Esophagus mucosa (tissue), 1 donor: ENCODE data around the gene COL6A3. TPM values are rescaled to one million over a fixed set of nuclear protein-coding genes. Genes with fewer than 3 reads are reported as not detected.
A peak's percentile ranks its signal among the peaks of the same experiment; 100 is the strongest.

Experiments used
- ATAC-seq: fragments of 200-7000 bp; cut with Tn5 transposase; one replicate; pipeline ENCODE4 v1.9.1; 2020
- total RNA-seq: library from RNA; stranded (reverse); gene quantifications from one replicate; pipeline ENCODE4 v1.2.4, GENCODE V29; 2023
- donor health status: DM: yes; HTN: yes; CAD: no.

COL6A3 gene
- total RNA-seq, 1 donor from 2014 or later: 23.0 TPM

DNA sequence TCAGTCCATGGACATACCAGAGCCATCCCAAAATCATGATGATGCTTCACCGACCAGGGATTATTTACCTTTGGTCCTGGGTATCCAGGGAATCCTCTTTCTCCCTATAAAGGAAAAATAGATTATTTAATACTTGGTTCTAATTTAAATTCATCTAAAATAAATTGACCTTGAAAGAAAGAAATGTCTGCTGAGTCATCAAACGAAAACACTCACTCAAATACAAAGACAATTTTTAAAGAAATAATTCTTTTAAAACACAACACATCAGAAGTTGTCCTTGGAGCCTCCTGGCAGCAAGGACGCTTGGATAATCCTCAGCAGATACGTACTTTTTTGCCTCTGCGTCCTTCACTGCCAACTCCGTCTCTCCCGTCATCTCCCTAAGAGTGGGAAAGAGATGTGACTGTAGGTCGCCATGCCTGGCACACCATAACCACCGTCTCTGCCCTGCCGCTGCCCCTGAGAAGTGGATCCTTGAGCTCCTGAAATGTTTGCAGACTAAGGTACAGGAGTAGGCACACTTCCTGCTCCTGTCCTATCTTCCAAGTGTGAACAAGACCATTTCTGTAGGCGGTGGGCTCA is 65.6 kb downstream of the COL6A3 start:
- ATAC-seq: no peak

DNA sequence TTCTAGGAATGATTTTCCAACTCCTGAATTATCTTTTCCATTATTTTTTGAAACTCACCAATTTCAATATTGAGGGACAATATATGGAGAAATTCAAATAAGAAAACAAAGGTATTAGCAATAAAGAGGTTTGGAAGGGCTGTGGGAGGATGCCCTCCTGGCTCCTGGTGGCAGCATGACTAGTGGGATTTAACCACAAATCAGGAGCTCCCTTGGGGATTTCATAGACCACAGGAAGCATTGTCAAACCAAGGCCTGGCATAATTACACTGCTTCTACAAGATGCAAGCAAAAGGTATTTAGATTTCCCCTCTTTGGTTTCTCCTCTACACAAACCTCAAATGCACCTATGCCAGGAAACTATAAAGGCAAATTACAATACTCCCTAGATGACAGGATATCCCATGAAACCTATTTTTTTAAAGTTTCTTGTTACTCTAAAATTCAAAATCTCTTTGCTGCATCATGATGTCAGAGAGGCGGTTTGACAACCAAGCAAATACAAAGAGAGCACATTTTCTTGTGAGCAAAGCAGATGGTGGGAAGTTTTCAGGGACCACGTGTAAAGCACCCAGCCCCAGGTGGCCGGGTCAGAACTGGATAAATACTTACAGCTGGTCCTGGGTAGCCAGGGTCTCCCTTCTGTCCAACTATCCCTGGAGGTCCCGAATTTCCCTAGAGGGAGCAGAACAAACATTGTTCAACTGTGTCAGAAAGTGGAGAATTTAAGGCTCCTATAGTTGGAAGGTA is 67.9 kb downstream of the COL6A3 start:
- no peak for ATAC-seq

DNA sequence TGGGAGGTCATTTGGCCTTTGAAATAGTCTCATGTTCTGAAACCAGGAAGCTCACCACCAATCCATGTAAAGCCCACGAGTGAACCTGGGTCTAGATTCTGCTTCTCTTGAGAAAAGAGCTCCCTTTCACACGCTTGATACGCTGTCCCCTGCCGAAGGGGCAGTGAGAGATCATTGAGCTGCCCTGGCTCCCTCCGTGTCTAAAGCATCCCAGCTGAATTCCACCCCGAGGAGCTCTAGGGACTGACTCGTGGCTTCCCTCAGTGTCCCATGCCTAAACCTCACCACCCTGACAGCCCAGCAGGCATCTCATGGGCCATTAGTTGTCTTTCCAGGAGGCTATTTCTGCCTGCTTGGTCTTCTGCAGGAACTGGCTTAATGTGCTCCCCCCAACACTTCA is 68.6 kb downstream of the COL6A3 start:
- no peak for ATAC-seq

DNA sequence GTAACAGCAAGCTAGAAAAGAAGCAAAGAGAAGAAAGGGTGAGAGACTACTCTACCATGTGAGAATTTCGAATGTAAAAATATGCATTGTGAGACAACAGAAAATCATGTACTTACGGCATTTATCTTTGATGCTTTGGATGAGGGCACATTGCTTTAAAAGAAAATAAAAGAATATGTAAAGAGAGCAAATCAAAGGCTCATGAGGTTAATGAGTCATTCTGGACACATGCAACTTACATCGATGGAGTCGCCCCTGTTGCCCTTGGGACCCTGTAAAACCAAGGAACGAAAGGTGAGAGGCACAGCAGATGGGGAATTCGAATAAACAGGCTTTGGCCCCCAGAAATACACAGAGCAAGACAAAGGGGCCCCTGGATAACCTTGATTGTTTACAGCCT is 69.0 kb downstream of the COL6A3 start:
- ATAC-seq: no peak

DNA sequence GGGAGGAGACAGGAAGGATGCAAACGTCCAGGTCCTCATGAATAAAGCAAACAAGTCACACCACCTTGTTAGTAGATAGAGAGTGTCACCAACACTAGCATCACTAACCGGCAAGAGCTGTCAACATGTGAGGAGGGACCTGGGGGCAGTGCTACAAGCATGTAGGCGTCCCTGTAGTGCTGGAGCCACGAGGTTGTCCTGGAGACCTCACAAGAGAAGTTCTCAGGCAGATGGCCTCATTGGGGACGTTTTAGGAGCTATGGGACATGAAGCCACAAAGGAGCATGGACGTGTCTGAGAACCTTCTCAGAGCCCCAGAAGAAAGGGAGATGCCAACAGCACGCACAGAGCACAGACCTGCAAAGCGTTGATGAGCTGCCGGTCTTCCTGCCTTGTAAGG is 70.0 kb downstream of the COL6A3 start:
- no peak for ATAC-seq

DNA sequence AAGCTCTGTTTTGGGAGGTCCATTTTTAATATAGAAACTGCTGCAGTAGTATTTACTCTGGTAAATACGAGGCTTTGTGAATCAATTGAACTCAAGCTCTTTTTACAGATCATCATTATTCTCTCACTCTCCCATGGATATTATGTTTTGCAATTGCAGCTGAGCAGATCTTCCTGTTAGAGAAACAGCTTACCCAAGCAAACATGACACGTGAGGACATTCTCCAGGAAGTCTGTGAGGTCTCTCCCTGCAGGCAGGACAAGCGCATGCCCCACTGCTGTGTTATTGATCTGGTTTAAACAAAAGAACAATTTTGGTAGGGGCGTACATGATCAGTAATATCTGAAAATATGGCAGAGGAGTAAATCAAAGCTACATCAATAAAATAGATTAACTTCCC is 72.1 kb downstream of the COL6A3 start:
- ATAC-seq: no peak

DNA sequence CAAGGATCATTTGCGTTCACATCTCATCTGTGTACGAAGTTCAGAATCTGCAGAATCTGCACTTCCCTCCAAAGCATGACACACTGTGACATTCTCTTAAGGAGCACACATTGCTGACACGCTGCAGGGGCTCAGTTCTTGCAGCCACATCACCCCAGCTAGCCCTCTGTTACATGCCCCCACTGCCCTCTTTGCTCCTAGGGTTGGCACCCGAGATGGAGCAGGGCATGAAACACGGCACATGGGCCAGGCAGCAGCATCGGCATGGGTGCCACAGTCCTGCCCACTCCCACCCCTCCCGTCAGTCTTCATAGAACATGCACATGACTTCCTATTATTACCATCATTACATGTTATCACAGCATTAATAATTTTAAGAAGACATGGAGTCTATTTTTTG is 76.4 kb downstream of the COL6A3 start:
- ATAC-seq: no peak

DNA sequence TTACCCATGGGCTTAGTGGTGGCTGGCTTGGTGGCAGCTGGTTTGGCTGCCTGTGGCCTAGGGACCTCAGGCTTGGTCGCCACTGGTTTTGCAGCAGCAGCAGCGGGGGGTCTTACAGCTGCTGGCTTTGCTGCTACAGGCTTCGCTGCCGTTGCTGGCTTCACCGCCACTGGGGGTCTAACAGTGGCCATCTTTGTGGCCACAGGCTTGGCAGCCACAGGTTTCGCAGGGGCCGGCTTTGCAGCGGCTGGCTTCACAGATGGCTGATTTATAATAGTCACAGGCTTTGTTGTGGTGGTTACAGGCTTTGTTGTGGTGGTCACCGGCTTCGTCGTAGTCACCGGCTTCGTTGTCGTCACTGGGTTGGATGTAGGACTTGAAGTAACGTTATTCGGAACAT is 77.8 kb downstream of the COL6A3 start:
- no peak for ATAC-seq

DNA sequence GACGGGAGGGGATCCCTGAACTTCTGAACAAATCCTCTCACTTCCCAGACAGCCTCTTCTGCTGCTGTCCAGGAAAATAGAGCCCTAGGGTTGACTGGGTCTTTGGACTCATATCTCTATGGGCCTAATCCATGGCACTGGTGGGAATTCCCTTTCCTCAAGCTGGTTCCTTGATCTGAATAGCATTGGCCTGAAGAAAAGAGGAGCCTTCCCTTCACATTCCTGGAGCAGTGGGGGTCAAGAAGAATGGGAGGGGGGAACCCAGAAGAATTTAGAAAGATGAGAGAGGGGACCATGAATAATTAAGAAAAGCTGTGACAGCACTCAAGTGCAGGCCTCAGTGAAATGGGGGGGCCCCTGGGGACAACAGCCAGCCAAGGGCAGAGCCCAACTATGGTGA is 80.2 kb downstream of the COL6A3 start:
- ATAC-seq: no peak

DNA sequence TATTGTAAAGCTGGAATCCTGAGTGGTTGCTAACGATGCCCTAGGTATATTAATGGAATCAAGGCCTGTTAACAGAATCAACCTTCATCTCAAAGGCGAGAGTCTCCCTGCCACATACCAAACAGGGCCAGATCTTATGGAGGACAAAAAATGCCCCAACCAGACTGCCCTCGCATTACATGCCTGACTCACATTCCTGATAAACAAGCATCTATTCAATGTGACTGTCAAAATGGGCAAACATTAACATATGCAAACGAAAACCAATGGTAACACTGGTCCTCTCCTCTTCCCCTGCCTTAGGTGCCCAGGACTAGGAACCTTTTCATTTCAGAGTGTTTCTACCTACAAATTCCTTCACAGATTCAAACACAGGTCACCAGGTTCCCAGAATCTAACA is 83.4 kb downstream of the COL6A3 start:
- ATAC-seq: no peak

DNA sequence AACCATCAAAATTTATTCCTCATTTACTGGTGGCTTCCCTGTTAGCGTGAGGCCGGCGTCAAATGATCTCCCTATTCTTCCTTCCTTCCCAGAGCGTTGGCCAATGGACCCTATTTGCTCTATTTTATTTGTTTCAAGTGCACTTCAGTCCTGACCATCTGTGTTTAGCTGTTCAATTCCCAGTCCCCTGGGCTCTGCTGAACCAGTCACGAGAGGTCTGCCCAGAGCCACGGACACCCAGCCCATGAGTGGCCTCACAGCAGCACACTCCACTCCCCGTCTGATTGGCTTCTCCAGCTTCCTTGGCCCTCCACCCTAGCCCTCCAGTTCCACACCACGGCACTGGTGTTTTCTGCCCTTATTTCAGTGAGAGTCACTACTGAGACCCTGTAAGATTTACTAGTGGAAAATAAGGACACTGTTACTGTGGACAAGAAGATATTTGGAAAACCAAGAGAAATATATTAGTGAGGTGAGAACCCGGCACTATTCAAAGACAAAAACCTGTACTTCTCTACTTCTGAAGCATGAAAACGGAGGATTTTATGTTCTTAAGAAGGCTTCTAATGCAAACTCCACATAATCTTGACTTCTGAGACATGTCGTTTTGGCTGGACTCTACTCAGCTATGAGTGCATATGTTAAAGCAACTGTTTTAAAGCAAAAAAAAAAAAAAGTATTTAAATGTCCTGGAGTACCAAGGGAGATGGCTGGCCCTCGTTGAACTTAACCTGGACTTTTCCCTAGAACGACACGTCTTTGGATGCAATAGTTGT is 86.6 kb downstream of the COL6A3 start:
- ATAC-seq: no peak

DNA sequence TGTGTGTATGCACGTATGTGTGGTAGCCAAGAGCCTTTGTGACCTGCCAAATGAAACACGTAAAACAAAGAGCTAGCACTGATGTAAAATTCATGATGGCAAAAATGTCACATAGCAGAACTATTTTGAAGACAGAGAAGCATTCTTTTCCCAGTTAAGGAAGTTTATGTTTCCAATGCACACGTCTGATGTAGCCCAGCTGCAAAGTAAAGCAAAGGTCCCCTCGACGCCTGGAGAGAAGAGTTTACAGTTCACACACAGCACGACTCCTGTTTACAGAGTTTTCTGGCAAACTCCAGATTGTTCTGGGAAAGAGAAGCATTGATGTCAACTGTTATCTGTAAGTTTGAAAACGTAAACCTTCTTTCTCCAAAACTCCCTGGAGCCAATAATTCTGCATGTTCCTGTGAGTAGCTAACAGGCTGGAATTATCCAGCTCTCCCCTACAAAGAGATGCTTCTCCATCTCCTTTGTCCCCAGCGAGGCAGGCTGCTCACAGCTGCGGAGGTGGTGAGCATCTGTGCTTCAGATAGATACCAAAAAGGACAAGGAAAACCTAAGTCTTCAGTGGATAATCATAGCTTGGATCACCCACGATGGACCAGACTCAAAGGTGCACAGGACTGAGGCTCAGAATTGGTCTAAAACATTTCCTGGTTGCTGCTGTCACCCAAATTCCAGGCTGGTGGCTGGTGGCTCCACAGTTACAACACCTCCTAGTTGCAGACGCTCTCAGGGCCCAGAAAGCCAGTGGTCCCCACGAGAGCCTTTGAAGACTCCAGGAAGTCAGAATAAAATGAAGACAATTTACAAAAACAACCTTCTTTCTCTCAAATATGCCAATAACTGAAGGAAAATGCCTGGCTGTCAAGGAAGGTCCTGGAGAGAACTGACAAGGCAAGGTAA is 87.4 kb downstream of the COL6A3 start:
- no peak for ATAC-seq

DNA sequence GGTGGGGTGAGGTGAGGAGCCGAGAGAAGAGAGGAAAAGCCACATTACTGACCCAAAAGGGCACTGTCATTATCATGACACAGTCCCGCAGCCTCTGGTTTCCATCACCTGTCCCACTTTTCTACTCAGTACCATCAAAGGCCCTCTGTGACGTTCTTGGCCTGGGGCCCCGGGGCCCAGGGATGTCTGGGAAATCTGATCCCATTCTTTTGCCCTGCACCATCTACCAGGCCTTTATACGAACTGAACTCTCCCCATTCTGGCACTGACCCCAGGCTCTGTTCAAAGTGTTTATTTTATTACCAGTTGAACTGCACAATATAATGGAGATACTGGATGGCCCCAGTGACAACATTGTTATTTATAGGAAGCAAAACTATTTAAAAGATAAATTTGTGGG is 89.1 kb downstream of the COL6A3 start:
- ATAC-seq: no peak

DNA sequence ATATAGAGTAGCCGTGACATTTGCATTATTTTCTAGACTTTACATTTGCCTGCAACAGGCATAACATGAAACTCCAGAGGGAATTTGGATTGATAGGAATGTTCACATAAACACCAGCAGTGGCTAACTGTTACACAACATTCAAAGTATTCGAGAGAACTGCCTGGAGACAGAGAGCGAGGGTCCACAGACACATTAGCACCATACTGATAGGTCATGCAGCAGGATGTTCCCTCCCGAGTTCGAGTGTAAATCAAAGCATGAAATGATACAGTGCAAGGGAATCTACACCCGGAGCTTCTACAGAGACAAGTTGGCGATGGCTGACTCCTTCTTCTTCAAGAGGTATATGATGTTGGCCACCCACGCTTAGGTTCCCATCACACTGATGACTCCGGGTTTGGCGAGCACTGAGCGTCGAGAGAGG is 89.5 kb downstream of the COL6A3 start:
- ATAC-seq: no peak

DNA sequence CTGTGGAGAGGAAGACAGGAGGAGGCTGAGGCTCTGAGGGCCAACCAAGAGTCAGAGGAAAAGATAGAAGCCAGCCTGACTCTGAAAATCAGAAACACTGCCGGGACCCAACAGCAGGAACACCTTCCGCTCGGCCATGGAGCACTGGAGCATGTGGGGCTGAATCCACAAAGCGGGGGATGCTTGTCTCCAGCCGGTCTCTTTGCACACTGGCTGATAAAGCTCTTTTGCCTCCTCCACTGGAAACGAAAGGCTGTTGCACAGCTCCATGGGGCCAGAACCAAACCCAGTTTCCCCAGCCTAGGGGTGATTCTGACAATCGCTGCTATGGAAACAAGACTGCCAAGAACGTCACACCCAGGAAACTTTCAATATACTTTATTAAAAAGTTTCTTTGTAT is 90.3 kb downstream of the COL6A3 start:
- no peak for ATAC-seq

DNA sequence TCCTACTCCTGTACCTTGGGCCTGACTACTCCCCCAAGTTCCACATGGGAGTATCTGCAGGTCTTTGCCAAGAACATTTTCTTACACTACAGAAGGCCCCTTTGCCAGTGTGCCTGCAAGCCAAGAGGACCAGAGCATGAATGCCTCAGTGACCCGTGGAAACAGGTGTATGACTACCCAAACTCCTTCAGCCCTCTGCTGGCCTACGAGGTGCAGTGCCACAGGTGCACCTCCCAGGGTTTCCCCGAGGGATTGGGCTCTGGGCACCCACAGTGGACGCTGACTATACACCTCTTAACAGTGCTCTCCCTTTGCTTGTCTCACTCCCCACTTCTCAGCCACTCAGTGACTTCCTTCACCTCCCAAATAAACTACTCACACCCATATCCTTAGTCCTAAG is 91.4 kb downstream of the COL6A3 start:
- ATAC-seq: peak; percentile 74

DNA sequence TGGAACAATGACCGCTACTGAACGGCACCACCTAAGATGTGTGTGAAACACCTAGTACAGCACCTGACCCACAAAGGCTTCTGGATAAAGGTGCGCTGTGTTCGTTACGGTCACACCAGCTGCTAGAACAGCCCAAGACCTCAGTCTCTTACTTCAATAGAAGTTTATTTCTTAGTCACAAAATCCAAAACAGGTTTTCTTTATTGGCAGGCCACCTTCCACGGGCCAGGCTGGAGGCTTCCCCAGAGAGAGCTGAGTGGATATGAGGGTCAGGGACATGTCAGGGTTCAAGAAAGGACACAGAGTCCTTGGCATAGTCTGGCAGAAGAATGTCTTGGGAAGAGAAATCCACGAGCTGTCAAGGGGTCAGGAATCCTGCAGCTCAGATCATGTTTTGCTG is 92.2 kb downstream of the COL6A3 start:
- no peak for ATAC-seq

DNA sequence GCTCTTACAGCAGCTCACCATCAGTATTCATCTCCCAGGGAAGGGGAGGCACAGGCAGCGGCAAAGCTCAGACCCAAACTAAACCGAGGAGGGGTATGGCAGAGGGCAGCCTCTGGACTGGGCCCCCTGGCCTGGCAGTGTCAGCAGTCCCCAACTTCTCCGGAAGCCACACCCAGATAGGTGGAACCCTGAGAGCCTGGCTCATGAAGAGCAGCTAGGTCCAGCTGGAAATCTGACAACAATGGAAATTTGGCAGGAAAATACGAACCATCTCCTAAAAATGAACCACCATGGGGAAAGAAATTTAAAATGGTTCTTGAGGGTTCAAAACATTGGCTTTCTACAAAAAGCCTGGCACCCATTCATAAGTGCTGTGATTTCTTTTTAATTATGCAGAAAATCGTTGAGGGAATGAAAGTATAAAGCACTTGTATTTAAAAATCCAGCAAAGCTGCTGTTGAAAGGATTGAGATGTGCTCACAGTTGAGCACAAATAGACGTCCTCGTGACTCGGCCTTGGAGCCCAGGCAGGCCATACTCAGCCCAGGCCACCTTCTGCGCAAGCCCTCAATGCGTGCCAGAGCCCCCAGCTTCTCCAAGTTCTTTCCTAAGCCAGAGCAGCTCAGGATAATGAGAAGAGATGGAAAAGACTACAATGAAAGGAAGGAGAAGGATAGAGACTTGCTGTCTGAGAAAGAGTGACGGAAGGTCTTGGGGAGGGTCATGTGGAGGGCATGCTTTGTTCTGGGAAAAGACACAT is 93.0 kb downstream of the COL6A3 start:
- no peak for ATAC-seq

DNA sequence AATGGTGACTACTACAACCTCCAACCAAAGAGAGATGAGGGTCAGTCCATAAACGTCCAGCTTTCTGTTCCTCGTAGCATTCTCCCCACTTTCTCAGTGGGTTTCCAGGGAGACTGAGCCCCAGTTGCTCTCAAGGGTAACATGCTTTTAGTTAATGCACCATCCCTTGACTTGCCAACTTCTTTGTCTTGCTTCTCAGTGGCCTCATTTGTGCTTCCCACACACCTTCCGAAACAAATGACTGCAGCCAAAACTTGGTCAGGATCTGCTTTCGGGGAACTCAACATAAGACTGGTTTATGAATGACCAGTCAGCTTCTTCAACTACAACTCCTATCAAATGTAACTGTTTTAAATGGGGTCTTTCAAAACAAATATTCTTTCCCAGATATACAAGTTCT is 94.1 kb downstream of the COL6A3 start:
- ATAC-seq: no peak

DNA sequence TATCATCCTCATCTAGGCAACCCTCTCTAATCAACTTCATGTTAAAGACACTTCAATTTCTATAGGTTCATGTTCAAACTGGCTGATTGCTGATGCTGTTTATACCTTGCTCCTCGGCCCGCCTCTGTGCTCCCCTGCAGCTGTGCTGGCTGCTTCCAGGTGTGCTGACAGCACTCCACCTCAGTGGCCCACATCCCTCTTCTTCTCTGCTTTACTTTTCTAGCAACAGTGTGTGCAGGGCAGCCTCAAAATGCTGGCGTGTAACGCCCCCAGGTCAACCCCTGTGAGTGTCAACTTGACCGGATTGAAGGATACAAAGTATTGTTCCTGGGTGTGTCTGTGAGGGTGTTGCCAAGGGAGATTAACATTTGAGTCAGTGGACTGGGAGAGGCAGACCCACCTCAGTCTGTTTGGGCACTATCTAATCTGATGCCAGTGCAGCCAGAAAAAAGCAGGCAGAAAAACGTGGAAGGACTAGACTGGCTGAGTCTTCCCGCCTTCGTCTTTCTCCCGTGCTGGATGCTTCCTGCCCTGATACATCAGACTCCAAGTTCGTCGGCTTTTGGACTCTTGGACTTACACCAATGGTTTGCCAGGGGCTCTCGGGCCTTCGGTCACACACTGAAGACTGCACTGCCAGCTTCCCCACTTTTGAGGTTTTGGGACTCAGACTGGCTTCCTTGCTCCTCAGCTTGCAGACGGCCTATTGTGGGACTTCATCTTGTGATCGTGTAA is 94.7 kb downstream of the COL6A3 start:
- no peak for ATAC-seq

DNA sequence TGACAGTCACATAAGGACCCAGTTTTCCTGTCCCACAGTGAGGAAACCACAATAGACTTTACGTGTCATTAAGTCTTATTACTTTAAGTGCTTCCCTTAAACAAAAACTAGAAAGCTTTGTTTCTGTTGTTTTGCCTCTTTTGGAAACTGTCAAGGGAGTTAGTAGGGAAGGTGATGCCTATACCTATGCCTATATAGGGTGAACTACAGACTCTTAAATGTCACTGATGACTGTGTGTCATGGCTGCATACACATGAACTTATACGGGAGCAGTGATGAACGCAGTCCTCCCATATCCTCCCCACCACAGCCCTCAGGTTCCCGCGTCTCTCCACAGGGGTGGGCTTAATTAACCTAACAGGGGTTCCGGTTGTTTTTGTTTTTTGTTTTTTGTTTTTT is 97.6 kb downstream of the COL6A3 start:
- no peak for ATAC-seq
